ENCODE measurements around the gene MSX2.

Gene MSX2

DNA sequence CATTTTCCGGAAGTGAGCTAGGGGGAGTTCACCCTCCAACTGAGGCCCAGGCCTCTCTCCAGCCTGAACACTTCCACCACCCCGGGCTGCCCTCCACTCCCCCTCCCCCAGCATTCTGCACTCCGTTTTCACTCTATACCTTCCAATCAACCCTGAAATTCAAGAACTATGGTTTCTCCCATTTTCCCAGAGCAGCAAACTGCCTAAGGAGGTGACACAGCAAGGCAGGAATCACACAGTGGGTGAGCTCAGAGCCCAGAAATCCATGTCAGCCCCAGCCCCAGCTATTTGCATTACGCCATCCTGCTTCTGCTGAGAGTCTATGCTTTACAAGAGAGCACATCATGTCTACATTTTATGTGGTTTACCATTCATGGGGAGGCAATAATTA, 11.9 kb downstream of the MSX2 start:
- TF ChIP-seq, protein P1, sequence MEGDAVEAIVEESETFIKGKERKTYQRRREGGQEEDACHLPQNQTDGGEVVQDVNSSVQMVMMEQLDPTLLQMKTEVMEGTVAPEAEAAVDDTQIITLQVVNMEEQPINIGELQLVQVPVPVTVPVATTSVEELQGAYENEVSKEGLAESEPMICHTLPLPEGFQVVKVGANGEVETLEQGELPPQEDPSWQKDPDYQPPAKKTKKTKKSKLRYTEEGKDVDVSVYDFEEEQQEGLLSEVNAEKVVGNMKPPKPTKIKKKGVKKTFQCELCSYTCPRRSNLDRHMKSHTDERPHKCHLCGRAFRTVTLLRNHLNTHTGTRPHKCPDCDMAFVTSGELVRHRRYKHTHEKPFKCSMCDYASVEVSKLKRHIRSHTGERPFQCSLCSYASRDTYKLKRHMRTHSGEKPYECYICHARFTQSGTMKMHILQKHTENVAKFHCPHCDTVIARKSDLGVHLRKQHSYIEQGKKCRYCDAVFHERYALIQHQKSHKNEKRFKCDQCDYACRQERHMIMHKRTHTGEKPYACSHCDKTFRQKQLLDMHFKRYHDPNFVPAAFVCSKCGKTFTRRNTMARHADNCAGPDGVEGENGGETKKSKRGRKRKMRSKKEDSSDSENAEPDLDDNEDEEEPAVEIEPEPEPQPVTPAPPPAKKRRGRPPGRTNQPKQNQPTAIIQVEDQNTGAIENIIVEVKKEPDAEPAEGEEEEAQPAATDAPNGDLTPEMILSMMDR (IDR thresholded peaks at IDR 0.05; ENCODE audit: extremely low read depth, missing control alignments) = no peak
- DNase-seq (ENCODE audit: low spot score) = no peak

DNA sequence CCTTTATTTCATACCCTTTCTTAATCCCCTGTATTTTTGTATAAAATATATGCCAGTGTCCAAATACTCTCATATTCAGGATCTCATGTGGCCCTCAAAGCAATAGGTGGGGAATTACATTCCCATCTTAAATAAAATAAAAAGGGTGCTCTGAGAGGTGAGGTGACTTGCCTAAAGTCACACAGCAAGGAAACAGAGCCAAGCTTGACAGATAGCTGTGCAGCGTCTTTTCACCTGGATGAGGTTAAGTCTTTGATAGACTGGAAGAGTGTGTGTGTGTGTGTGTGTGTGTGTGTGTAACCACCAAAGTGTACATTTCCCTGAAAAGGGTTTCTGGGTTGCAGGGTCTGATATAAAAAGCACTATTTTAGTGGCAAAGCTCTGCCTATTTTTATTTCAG, 12.4 kb downstream of the MSX2 start:
- TF ChIP-seq, protein P1 (IDR thresholded peaks at IDR 0.05; ENCODE audit: extremely low read depth, missing control alignments) = no peak
- no peak for DNase-seq (ENCODE audit: low spot score)

DNA sequence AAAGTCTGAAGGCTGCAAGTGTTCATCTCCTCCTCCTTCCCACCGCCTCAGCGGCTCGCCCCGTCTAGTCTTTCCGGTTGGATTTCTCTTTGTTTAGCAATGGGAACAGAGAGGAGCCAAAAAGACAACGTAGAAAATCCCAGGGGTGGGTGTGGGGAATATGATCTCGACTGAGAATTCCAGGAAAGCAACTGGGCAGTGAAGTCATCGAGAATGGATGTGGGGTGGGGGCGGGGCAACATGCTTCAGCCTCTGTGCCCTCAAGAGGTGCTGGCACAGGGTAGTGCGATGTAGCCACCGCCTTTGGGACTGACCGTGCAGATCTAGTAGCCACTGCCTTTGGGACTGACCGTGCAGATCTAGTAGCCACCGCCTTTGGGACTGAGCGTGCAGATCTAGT, 12.9 kb downstream of the MSX2 start:
- TF ChIP-seq, protein P1 (IDR thresholded peaks at IDR 0.05; ENCODE audit: extremely low read depth, missing control alignments) = no peak
- no peak for DNase-seq (ENCODE audit: low spot score)

DNA sequence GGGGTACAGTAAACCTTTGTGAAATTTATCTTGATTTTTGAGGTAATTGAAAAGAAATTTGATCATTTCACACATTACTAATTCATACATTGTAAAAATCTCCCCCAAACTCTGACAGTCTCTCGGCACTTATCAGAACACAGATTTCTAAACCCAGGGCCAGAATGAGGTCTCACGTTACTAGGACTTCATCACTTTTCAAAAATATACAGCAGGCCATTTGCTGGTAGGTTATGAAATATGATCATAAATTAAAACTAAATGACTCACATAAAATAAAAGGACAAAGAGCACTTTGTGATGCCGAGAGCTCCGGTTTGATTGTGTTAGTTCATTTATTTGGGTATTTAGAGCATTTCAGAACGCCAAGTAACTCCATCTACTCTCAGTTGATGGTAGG, 17.0 kb downstream of the MSX2 start:
- no peak for DNase-seq (ENCODE audit: low spot score)
- TF ChIP-seq, protein P1 (IDR thresholded peaks at IDR 0.05; ENCODE audit: extremely low read depth, missing control alignments) = no peak

DNA sequence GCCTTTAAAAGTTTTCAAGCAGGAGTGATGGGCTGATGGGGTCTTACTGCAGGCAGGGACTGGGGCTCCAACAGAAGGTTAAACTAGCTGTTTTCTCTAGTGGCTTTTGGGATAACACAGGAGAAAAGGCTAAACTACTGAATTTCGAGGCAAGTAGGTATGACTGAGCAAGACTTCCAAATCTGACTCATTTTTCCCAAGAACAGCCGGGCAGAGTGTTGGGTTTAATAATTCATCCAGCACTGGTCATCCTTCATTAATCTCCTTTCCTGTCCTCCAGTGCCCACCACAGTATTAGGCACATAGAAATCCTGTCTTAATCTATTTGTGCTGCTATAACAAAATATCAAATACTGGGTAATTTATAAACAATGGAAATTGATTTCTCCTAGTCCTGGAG, 20.5 kb downstream of the MSX2 start:
- TF ChIP-seq, protein P1 (IDR thresholded peaks at IDR 0.05; ENCODE audit: extremely low read depth, missing control alignments) = no peak
- no peak for DNase-seq (ENCODE audit: low spot score)

DNA sequence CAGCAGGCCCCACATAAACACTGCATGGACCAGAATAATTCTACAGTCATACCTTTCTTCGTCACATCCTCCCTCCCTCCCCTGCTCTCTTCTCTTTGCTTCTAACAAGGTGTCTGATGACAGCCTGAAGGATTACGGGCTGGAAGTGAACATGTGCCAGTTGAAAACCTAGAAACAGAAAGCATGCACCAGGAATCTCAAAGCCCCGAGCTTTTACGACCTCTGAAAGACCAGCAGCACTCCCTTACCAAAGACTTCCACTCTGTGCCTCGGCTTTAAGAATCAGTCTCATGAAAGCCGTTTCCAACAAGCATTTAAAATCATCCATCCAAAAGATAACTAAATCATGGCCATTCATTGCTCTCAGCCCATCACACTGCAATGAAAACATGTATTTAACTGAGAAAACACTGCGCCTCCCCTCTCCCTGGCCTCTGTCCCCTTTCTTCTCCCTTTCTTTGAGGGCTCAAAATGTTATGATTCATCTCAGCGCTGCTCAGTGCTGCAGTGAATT, 21.3 kb downstream of the MSX2 start:
- TF ChIP-seq, protein P1 (IDR thresholded peaks at IDR 0.05; ENCODE audit: extremely low read depth, missing control alignments) = no peak
- DNase-seq (ENCODE audit: low spot score) = no peak

DNA sequence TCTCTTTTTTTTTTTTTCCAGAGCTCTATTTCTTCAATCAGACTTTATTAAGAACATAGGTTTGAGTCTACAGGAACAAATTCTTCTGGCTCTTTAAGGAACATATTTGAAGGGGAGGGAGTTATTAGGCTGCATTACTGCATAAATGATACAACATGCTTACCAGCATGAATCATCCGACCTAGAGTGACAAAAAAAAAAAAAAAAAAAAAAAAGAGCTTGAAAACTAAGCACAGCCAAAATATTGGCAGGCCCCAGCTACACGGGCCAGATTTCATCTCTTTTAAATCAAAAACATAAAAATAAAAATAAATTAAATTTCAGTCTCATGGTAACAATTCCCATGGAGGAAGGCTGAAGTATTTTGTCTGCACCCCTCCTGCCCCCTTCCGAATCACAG, 26.3 kb downstream of the MSX2 start:
- DNase-seq (ENCODE audit: low spot score) = no peak
- TF ChIP-seq, protein P1 (IDR thresholded peaks at IDR 0.05; ENCODE audit: extremely low read depth, missing control alignments) = no peak

Data from GM20000 (cell line).